Activated CD8-positive, alpha-beta memory T cell treated with anti-CD3 and anti-CD28 coated beads for 4 hours (primary cell): Measurements from ENCODE around the gene ZPBP2.
A peak's percentile ranks its signal among the peaks of the same experiment; 100 is the strongest.

ENCODE experiments used
- DNase-seq, 2 donors: peaks; one replicate each; pipeline ENCODE4 v3.0.0-alpha.2; 2020; ENCODE audit warnings: low read depth in 2 of 2

ZPBP2 gene

GRCh38 chr17:39913989-39914388 is 46.0 kb downstream of the ZPBP2 start:
- no peak for DNase-seq

- DNase-seq = no peak
Measured at GRCh38 chr17:39915559-39915958, 47.6 kb downstream of the ZPBP2 start.

GRCh38 chr17:39916918-39917317 is 48.9 kb downstream of the ZPBP2 start:
- no peak for DNase-seq

GRCh38 chr17:39919087-39919683 is 51.2 kb downstream of the ZPBP2 start:
- no peak for DNase-seq

- DNase-seq = peak in 1 of 2 donors; percentile 18
Measured at GRCh38 chr17:39920218-39921210, 52.5 kb downstream of the ZPBP2 start.

GRCh38 chr17:39921323-39921722 is 53.3 kb downstream of the ZPBP2 start:
- DNase-seq = no peak

GRCh38 chr17:39922006-39922405 is 54.0 kb downstream of the ZPBP2 start:
- no peak for DNase-seq

- no peak for DNase-seq
Measured at GRCh38 chr17:39923230-39923629, 55.2 kb downstream of the ZPBP2 start.

- no peak for DNase-seq
Measured at GRCh38 chr17:39923836-39924690, 56.1 kb downstream of the ZPBP2 start.

GRCh38 chr17:39924691-39925055 is 56.7 kb downstream of the ZPBP2 start:
- DNase-seq = no peak

GRCh38 chr17:39925282-39926134 is 57.5 kb downstream of the ZPBP2 start:
- no peak for DNase-seq

- peak in 1 of 2 donors; percentile 10 for DNase-seq
Measured at GRCh38 chr17:39926135-39926587, 58.2 kb downstream of the ZPBP2 start.

- DNase-seq = peak in 1 of 2 donors; percentile 22
Measured at GRCh38 chr17:39926588-39927100, 58.6 kb downstream of the ZPBP2 start.
